ENCODE measurements around the gene CLMP.

The CLMP gene

GRCh38 chr11:123186286-123186685, 8.8 kb downstream of the CLMP start:
- no peak overlapping the region for H3K4me3 Mint-ChIP-seq
- no peak overlapping the region for H3K27ac Mint-ChIP-seq
- DNase-seq (ENCODE audit: low spot score in 2 of 2), result no peak
- no peak for ATAC-seq
- H3K36me3 Mint-ChIP-seq, result no peaks in the 10 kb centered on the region
- peaks cover 6% of the 10 kb centered on the region for H3K4me1 Mint-ChIP-seq
- H3K9me3 Mint-ChIP-seq, result no peaks in the 10 kb centered on the region

- Mint-ChIP-seq H3K4me3 (no peak overlapping the region), H3K36me3 (no peaks in the 10 kb centered on the region), H3K9me3 (no peaks in the 10 kb centered on the region), H3K27ac (no peak overlapping the region), H3K4me1 (peaks cover 6% of the 10 kb centered on the region)
- DNase-seq (ENCODE audit: low spot score in 2 of 2) (no peak), ATAC-seq (no peak)
These were observed 9.7 kb downstream of the CLMP start for GRCh38 chr11:123185326-123185725.

- H3K4me3 Mint-ChIP-seq, result no peak overlapping the region
- peaks cover 6% of the 10 kb centered on the region for H3K4me1 Mint-ChIP-seq
- no peaks in the 10 kb centered on the region for H3K36me3 Mint-ChIP-seq
- ATAC-seq, result no peak
- no peak overlapping the region for H3K27ac Mint-ChIP-seq
- DNase-seq (ENCODE audit: low spot score in 2 of 2), result no peak
- no peaks in the 10 kb centered on the region for H3K9me3 Mint-ChIP-seq
These were observed 10.5 kb downstream of the CLMP start for GRCh38 chr11:123184531-123184930.

GRCh38 chr11:123183391-123184099, 11.5 kb downstream of the CLMP start:
- Mint-ChIP-seq H3K4me1 (peaks cover 5% of the 10 kb centered on the region), H3K9me3 (no peaks in the 10 kb centered on the region), H3K27ac (no peak overlapping the region), H3K4me3 (no peak overlapping the region), H3K36me3 (no peaks in the 10 kb centered on the region)
- DNase-seq (ENCODE audit: low spot score in 2 of 2) (peak in 1 of 2 donors; percentile 62), ATAC-seq (peak; percentile 95)

GRCh38 chr11:123181767-123182500, 13.1 kb downstream of the CLMP start:
- no peak for DNase-seq (ENCODE audit: low spot score in 2 of 2)
- Mint-ChIP-seq H3K27ac (no peak overlapping the region), H3K4me3 (no peak overlapping the region), H3K9me3 (no peaks in the 10 kb centered on the region), H3K4me1 (no peaks in the 10 kb centered on the region), H3K36me3 (no peaks in the 10 kb centered on the region)
- no peak for ATAC-seq

- ATAC-seq (no peak), DNase-seq (ENCODE audit: low spot score in 2 of 2) (no peak)
- Mint-ChIP-seq H3K4me1 (no peaks in the 10 kb centered on the region), H3K4me3 (no peak overlapping the region), H3K36me3 (no peaks in the 10 kb centered on the region), H3K9me3 (no peaks in the 10 kb centered on the region), H3K27ac (no peak overlapping the region)
These were observed 14.0 kb downstream of the CLMP start for GRCh38 chr11:123181075-123181474.

GRCh38 chr11:123180574-123180973, 14.5 kb downstream of the CLMP start:
- Mint-ChIP-seq H3K4me3 (no peak overlapping the region), H3K36me3 (no peaks in the 10 kb centered on the region), H3K4me1 (no peaks in the 10 kb centered on the region), H3K9me3 (no peaks in the 10 kb centered on the region), H3K27ac (no peak overlapping the region)
- ATAC-seq, result no peak
- no peak for DNase-seq (ENCODE audit: low spot score in 2 of 2)

- Mint-ChIP-seq H3K4me1 (no peaks in the 10 kb centered on the region), H3K36me3 (no peaks in the 10 kb centered on the region), H3K9me3 (no peaks in the 10 kb centered on the region), H3K4me3 (no peak overlapping the region), H3K27ac (no peak overlapping the region)
- DNase-seq (ENCODE audit: low spot score in 2 of 2) (no peak), ATAC-seq (no peak)
These were observed 14.9 kb downstream of the CLMP start for GRCh38 chr11:123180166-123180565.

- DNase-seq (ENCODE audit: low spot score in 2 of 2), result no peak
- no peak for ATAC-seq
- H3K9me3 Mint-ChIP-seq, result no peaks in the 10 kb centered on the region
- H3K36me3 Mint-ChIP-seq, result no peaks in the 10 kb centered on the region
- no peak overlapping the region for H3K4me3 Mint-ChIP-seq
- no peaks in the 10 kb centered on the region for H3K4me1 Mint-ChIP-seq
- no peak overlapping the region for H3K27ac Mint-ChIP-seq
These were observed 15.5 kb downstream of the CLMP start for GRCh38 chr11:123179586-123179985.

- H3K9me3 Mint-ChIP-seq, result no peaks in the 10 kb centered on the region
- no peak for DNase-seq (ENCODE audit: low spot score in 2 of 2)
- H3K4me1 Mint-ChIP-seq, result no peaks in the 10 kb centered on the region
- no peaks in the 10 kb centered on the region for H3K36me3 Mint-ChIP-seq
- no peak overlapping the region for H3K4me3 Mint-ChIP-seq
- ATAC-seq, result no peak
- no peak overlapping the region for H3K27ac Mint-ChIP-seq
These were observed 16.9 kb downstream of the CLMP start for GRCh38 chr11:123178186-123178585.

- Mint-ChIP-seq H3K4me3 (no peak overlapping the region), H3K36me3 (no peaks in the 10 kb centered on the region), H3K4me1 (no peaks in the 10 kb centered on the region), H3K27ac (no peak overlapping the region), H3K9me3 (no peaks in the 10 kb centered on the region)
- DNase-seq (ENCODE audit: low spot score in 2 of 2), result no peak
- ATAC-seq, result peak; percentile 64
These were observed 18.3 kb downstream of the CLMP start for GRCh38 chr11:123176785-123177184.

- H3K4me1 Mint-ChIP-seq, result no peaks in the 10 kb centered on the region
- no peak overlapping the region for H3K27ac Mint-ChIP-seq
- ATAC-seq, result no peak
- no peaks in the 10 kb centered on the region for H3K36me3 Mint-ChIP-seq
- no peak overlapping the region for H3K4me3 Mint-ChIP-seq
- no peaks in the 10 kb centered on the region for H3K9me3 Mint-ChIP-seq
- no peak for DNase-seq (ENCODE audit: low spot score in 2 of 2)
These were observed 20.6 kb downstream of the CLMP start for GRCh38 chr11:123174196-123175183.

GRCh38 chr11:123173856-123174186, 21.2 kb downstream of the CLMP start:
- ATAC-seq (no peak), DNase-seq (ENCODE audit: low spot score in 2 of 2) (no peak)
- no peaks in the 10 kb centered on the region for H3K4me1 Mint-ChIP-seq
- no peak overlapping the region for H3K27ac Mint-ChIP-seq
- no peak overlapping the region for H3K4me3 Mint-ChIP-seq
- no peaks in the 10 kb centered on the region for H3K9me3 Mint-ChIP-seq
- H3K36me3 Mint-ChIP-seq, result no peaks in the 10 kb centered on the region

GRCh38 chr11:123173040-123173855, 21.8 kb downstream of the CLMP start:
- H3K4me3 Mint-ChIP-seq, result no peak overlapping the region
- DNase-seq (ENCODE audit: low spot score in 2 of 2) (no peak), ATAC-seq (no peak)
- H3K9me3 Mint-ChIP-seq, result no peaks in the 10 kb centered on the region
- H3K4me1 Mint-ChIP-seq, result no peaks in the 10 kb centered on the region
- no peaks in the 10 kb centered on the region for H3K36me3 Mint-ChIP-seq
- no peak overlapping the region for H3K27ac Mint-ChIP-seq

GRCh38 chr11:123170929-123171328, 24.1 kb downstream of the CLMP start:
- no peak for DNase-seq (ENCODE audit: low spot score in 2 of 2)
- Mint-ChIP-seq H3K4me1 (no peaks in the 10 kb centered on the region), H3K27ac (no peak overlapping the region), H3K9me3 (no peaks in the 10 kb centered on the region), H3K36me3 (no peaks in the 10 kb centered on the region), H3K4me3 (no peak overlapping the region)
- ATAC-seq, result no peak
